Measurements from ENCODE around the gene TENM4.

GRCh38 chr11:78841456-78842060 is 599.3 kb downstream of the TENM4 start:
- TF ChIP-seq RAD21 (IDR thresholded peaks at IDR 0.05; ENCODE audit: insufficient read depth, low read depth, low read length) (no peak), YY1 (IDR thresholded peaks at IDR 0.05; ENCODE audit: low read depth, low read length) (no peak), CTCF (IDR thresholded peaks at IDR 0.05 in 2 of 3, conservative IDR thresholded peaks at IDR 0.05 in 1 of 3; ENCODE audit: control insufficient read depth in 2 of 3, extremely low read depth in 1 of 3, insufficient read depth in 1 of 3, low read depth in 3 of 3, low read length in 3 of 3) (no peak), CREB1 (IDR thresholded peaks at IDR 0.05; ENCODE audit: low read depth) (no peak), FOXM1 (IDR thresholded peaks at IDR 0.05; ENCODE audit: low read depth, low read length) (no peak)
- TF ChIP-seq, protein P1, sequence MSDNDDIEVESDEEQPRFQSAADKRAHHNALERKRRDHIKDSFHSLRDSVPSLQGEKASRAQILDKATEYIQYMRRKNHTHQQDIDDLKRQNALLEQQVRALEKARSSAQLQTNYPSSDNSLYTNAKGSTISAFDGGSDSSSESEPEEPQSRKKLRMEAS (IDR thresholded peaks at IDR 0.05; ENCODE audit: low read depth, low read length), result no peak
